Suprapubic skin (tissue), 4 donors: Measurements from ENCODE around the gene PAX6. TPM values are rescaled to one million over a fixed set of nuclear protein-coding genes. Genes with fewer than 3 reads are reported as not detected.
"Not testable (repeated sequence)": the region's sequence is repeated elsewhere in the genome, so short reads cannot be mapped to it uniquely, and the experiment has no call there.

Experiments used
- DNase-seq, 2 donors: peaks; one replicate each; pipeline ENCODE4 v3.0.0-alpha.2; 2019; ENCODE audit warnings: low spot score in 2 of 2
- H3K27ac ChIP-seq: fragments of 200-600 bp; sonication (generic); one replicate; pipeline ENCODE4 v1.5.1; 2019
- H3K27me3 ChIP-seq: fragments of 200-600 bp; sonication (generic); one replicate; pipeline ENCODE4 v1.5.1; 2019
- H3K36me3 ChIP-seq: fragments of 200-600 bp; sonication (generic); one replicate; pipeline ENCODE4 v1.5.1; 2019
- H3K4me1 ChIP-seq: fragments of 200-600 bp; sonication (generic); one replicate; pipeline ENCODE4 v1.5.1; 2019
- H3K4me3 ChIP-seq: fragments of 200-600 bp; sonication (generic); one replicate; pipeline ENCODE4 v1.5.1; 2019; ENCODE audit warnings: mild to moderate bottlenecking
- H3K9me3 ChIP-seq: fragments of 200-600 bp; sonication (generic); one replicate; pipeline ENCODE4 v1.5.1; 2019
- CTCF ChIP-seq, 2 donors: fragments of 200-600 bp in 1 of 2; fragments of 450-650 bp in 1 of 2; sonication (generic) in 1 of 2; IDR thresholded peaks; one replicate each; pipeline ENCODE4 v1.5.1; 2016 to 2019; ENCODE audit warnings: antibody characterized with exemption in 2 of 2, mild to moderate bottlenecking in 1 of 2, moderate library complexity in 1 of 2
- EP300 ChIP-seq: sonication (generic); formaldehyde crosslinking; IDR thresholded peaks from one replicate; pipeline ENCODE4 v1.6.1; 2017; ENCODE audit warnings: antibody characterized with exemption
- POLR2A ChIP-seq, 2 donors: fragments of 450-650 bp; IDR thresholded peaks; one replicate each; pipeline ENCODE4 v1.6.1; 2017; ENCODE audit warnings: antibody characterized with exemption in 2 of 2, mild to moderate bottlenecking in 2 of 2, moderate library complexity in 2 of 2
- POLR2AphosphoS5 ChIP-seq, 3 donors: sonication (generic); formaldehyde crosslinking; IDR thresholded peaks; one replicate each; pipeline ENCODE4 v1.6.1; 2017; ENCODE audit warnings: antibody characterized with exemption in 3 of 3
- WGBS: methylation state at CpG from one replicate; pipeline ENCODE4 v1.1.5; 2018; 5-methylcytosine and 5-hydroxymethylcytosine counted together
- total RNA-seq, 4 donors: library from RNA; depleted of rRNA; stranded (reverse); fragments of >200 nt; gene quantifications; one replicate each; pipeline ENCODE4 v1.1.0, GENCODE V29; 2016

Gene PAX6
- total RNA-seq, 4 donors from 2014 or later: 0.25 to 1.1 (median 0.29) TPM; not detected in 1

GRCh38 chr11:31757260-31757835 is 53.8 kb downstream of the PAX6 start:
- no peak overlapping the region for H3K27ac ChIP-seq

GRCh38 chr11:31747581-31747980 is 63.5 kb downstream of the PAX6 start:
- no peaks in the 10 kb centered on the region for H3K4me1 ChIP-seq
- no peak overlapping the region for H3K4me3 ChIP-seq
- H3K9me3 ChIP-seq: no peaks in the 10 kb centered on the region
- DNase-seq: no peak
- no peak for TF ChIP-seq EP300
- no peak for TF ChIP-seq POLR2AphosphoS5 (IDR thresholded peaks at IDR 0.05)
- no peak for TF ChIP-seq POLR2A (IDR thresholded peaks at IDR 0.05)
- no peak for TF ChIP-seq CTCF (IDR thresholded peaks at IDR 0.05)
- no peak overlapping the region for H3K27ac ChIP-seq
- WGBS: 50% methylated on average over 1 of the region's 1 CpG
- H3K27me3 ChIP-seq: no peaks in the 10 kb centered on the region
- H3K36me3 ChIP-seq: no peaks in the 10 kb centered on the region

More at GRCh38 chr11:31757260-31757835, 53.8 kb downstream of the PAX6 start:
- H3K27me3 ChIP-seq: no peaks in the 10 kb centered on the region
- H3K9me3 ChIP-seq: no peaks in the 10 kb centered on the region
- H3K36me3 ChIP-seq: no peaks in the 10 kb centered on the region
- TF ChIP-seq EP300: no peak
- H3K4me3 ChIP-seq: no peak overlapping the region
- H3K4me1 ChIP-seq: no peaks in the 10 kb centered on the region
- no peak for DNase-seq
- WGBS: 26% methylated on average over 3 of the region's 3 CpGs

- not testable (repeated sequence) for DNase-seq, H3K9me3 ChIP-seq, H3K36me3 ChIP-seq, H3K27me3 ChIP-seq, H3K4me1 ChIP-seq, H3K27ac ChIP-seq, H3K4me3 ChIP-seq
- whole genome bisulfite sequencing: 96% methylated on average over 24 of the region's 26 CpGs
Measured at GRCh38 chr11:31740731-31741368, 70.3 kb downstream of the PAX6 start.

GRCh38 chr11:31740131-31740530 is 71.0 kb downstream of the PAX6 start:
- Histone ChIP-seq H3K27ac (no peak overlapping the region), H3K4me1 (no peaks in the 10 kb centered on the region), H3K4me3 (no peak overlapping the region), H3K9me3 (peaks cover 5% of the 10 kb centered on the region), H3K36me3 (no peaks in the 10 kb centered on the region), H3K27me3 (no peaks in the 10 kb centered on the region)
- 67% methylated on average over 1 of the region's 1 CpG for WGBS
- no peak for TF ChIP-seq POLR2A (IDR thresholded peaks at IDR 0.05)
- no peak for TF ChIP-seq EP300
- TF ChIP-seq CTCF (IDR thresholded peaks at IDR 0.05): no peak
- no peak for TF ChIP-seq POLR2AphosphoS5 (IDR thresholded peaks at IDR 0.05)
- no peak for DNase-seq
